ENCODE data around the gene SORCS2.

- no peak for TF ChIP-seq CTCF (IDR thresholded peaks at IDR 0.05)
- no peak for TF ChIP-seq EZH2 (IDR thresholded peaks at IDR 0.05)
These were observed 108.4 kb downstream of the SORCS2 start for GRCh38 chr4:7300711-7301095.

Measured in neural progenitor cell (in vitro differentiated cells).